H1 (cell line): ENCODE data around the gene STXBP4. TPM values are rescaled to one million over a fixed set of nuclear protein-coding genes. Genes with fewer than 3 reads are reported as not detected.

ENCODE experiments used
- CTCF ChIA-PET: fragments of 300-600 bp; sonication (Branson Sonifier 250); formaldehyde crosslinking; loops from one replicate; lab custom pipeline; 2021; ENCODE audit not compliant: partially characterized antibody; lab: Charles Lee
- POLR2A ChIA-PET: fragments of 300-600 bp; sonication (Branson Sonifier 250); formaldehyde crosslinking; loops from one replicate; lab custom pipeline; 2021; ENCODE audit warnings: inconsistent platforms; ENCODE audit not compliant: partially characterized antibody; lab: Charles Lee
- DNase-seq, 2 experiments: peaks; one replicate each; pipeline versions ENCODE4 v3.0.0 to v3.0.0-alpha.2; 2010 to 2022; ENCODE audit warnings: low spot score in 2 of 2, low read depth in 1 of 2, mixed read lengths in 1 of 2
- FAIRE-seq: peaks from 2 replicates; lab custom pipeline; 2011; peaks lifted over from hg19 to GRCh38; lab: Jason Lieb, UNC
- H2AFZ ChIP-seq: 2 replicates; pipeline ENCODE4 v1.8.1; 2012; ENCODE audit warnings: low read length, inconsistent platforms
- H2AK5ac ChIP-seq: 2 replicates; pipeline ENCODE4 v1.6.1; 2013; ENCODE audit warnings: low read depth, low read length
- H2BK120ac ChIP-seq: replicated peaks from 2 replicates; pipeline ENCODE3; 2013; ENCODE audit warnings: low read depth, low read length, inconsistent platforms
- H2BK12ac ChIP-seq: 2 replicates; pipeline ENCODE4 v1.6.1; 2013; ENCODE audit warnings: low read depth, low read length
- H2BK15ac ChIP-seq: 2 replicates; pipeline ENCODE4 v1.6.1; 2013; ENCODE audit warnings: low read length
- H2BK20ac ChIP-seq: 2 replicates; pipeline ENCODE4 v1.6.1; 2013; ENCODE audit warnings: low read length
- H2BK5ac ChIP-seq: 2 replicates; pipeline ENCODE4 v1.6.1; 2013; ENCODE audit warnings: low read depth, low read length
- H3K14ac ChIP-seq: 2 replicates; pipeline ENCODE4 v1.6.1; 2013; ENCODE audit warnings: inconsistent platforms; ENCODE audit not compliant: insufficient read length
- H3K18ac ChIP-seq: 2 replicates; pipeline ENCODE4 v1.6.1; 2013; ENCODE audit warnings: low read length; ENCODE audit errors: extremely low read depth
- H3K23ac ChIP-seq: 2 replicates; pipeline ENCODE4 v1.6.1; 2013; ENCODE audit warnings: inconsistent platforms; ENCODE audit not compliant: insufficient read length
- H3K23me2 ChIP-seq: 2 replicates; pipeline ENCODE4 v1.6.1; 2013; ENCODE audit warnings: low read depth, low read length
- H3K27ac ChIP-seq: 2 replicates; pipeline ENCODE4 v1.6.1; 2011; ENCODE audit warnings: low read depth, low read length, inconsistent platforms
- H3K27me3 ChIP-seq, 4 experiments: replicated peaks in 1 of 4; 1 replicate in 1 of 4; 2 replicates in 3 of 4; pipeline versions ENCODE4 v1.6.1 to v1.8.1; 2011 to 2013; ENCODE audit warnings: low read length in 3 of 4, mild to moderate bottlenecking in 3 of 4, inconsistent platforms in 2 of 4, mixed read lengths in 2 of 4, moderate library complexity in 1 of 4; ENCODE audit not compliant: control insufficient read depth in 3 of 4, insufficient read depth in 3 of 4; ENCODE audit errors: extremely low read depth in 1 of 4
- H3K36me3 ChIP-seq, 4 experiments: 2 replicates each; pipeline versions ENCODE4 v1.6.1 to v1.8.1; 2011 to 2013; ENCODE audit warnings: mild to moderate bottlenecking in 4 of 4, low read length in 3 of 4, moderate library complexity in 2 of 4, control low read depth in 1 of 4, inconsistent platforms in 1 of 4; ENCODE audit not compliant: insufficient read depth in 4 of 4, control insufficient read depth in 2 of 4
- H3K4ac ChIP-seq: replicated peaks from 2 replicates; pipeline ENCODE3; 2013; ENCODE audit warnings: low read length, low read depth, mixed read lengths, inconsistent platforms; ENCODE audit not compliant: insufficient read length
- H3K4me1 ChIP-seq, 4 experiments: replicated peaks in 1 of 4; 1 replicate in 1 of 4; 2 replicates in 3 of 4; pipeline versions ENCODE4 v1.6.1 to v1.8.1; 2011 to 2013; ENCODE audit warnings: low read length in 3 of 4, inconsistent platforms in 2 of 4, mixed read lengths in 1 of 4; ENCODE audit not compliant: insufficient read depth in 4 of 4, control insufficient read depth in 3 of 4
- H3K4me2 ChIP-seq, 2 experiments: 2 replicates each; pipeline versions ENCODE4 v1.6.1 to v1.8.1; 2011 to 2013; ENCODE audit warnings: low read depth in 2 of 2, low read length in 2 of 2, control low read depth in 1 of 2, inconsistent platforms in 1 of 2, mild to moderate bottlenecking in 1 of 2; ENCODE audit not compliant: insufficient read depth in 1 of 2
- H3K4me3 ChIP-seq, 4 experiments: fragments of 200-600, 300-600 bp in 1 of 4; sonication (generic), shearing (Covaris generic), sonication (Bioruptor Twin) in 1 of 4; 2 replicates each; pipeline versions ENCODE4 v1.5.1 to v1.8.1; 2011 to 2016; ENCODE audit warnings: low read length in 4 of 4, low read depth in 3 of 4, control low read depth in 2 of 4, inconsistent platforms in 2 of 4, mild to moderate bottlenecking in 2 of 4, mixed read lengths in 1 of 4, moderate library complexity in 1 of 4; ENCODE audit not compliant: insufficient read depth in 2 of 4; ENCODE audit errors: extremely low read depth in 1 of 4
- H3K56ac ChIP-seq: replicated peaks from 2 replicates; pipeline ENCODE3; 2013; ENCODE audit warnings: low read depth, mild to moderate bottlenecking, mixed read lengths, low read length, inconsistent platforms; ENCODE audit not compliant: insufficient read length
- H3K79me1 ChIP-seq: 2 replicates; pipeline ENCODE4 v1.6.1; 2013; ENCODE audit warnings: low read depth, low read length, control low read depth
- H3K79me2 ChIP-seq, 2 experiments: 2 replicates each; pipeline versions ENCODE4 v1.6.1 to v1.8.1; 2012 to 2013; ENCODE audit warnings: low read length in 2 of 2, mild to moderate bottlenecking in 2 of 2, inconsistent platforms in 1 of 2; ENCODE audit not compliant: insufficient read depth in 2 of 2, control insufficient read depth in 1 of 2
- H3K9ac ChIP-seq, 4 experiments: replicated peaks in 1 of 4; 1 replicate in 1 of 4; 2 replicates in 3 of 4; pipeline versions ENCODE4 v1.6.1 to v1.8.1; 2011 to 2013; ENCODE audit warnings: low read depth in 3 of 4, low read length in 3 of 4, control low read depth in 2 of 4, mild to moderate bottlenecking in 2 of 4, moderate library complexity in 2 of 4, inconsistent platforms in 1 of 4; ENCODE audit errors: extremely low read depth in 1 of 4
- H3K9me3 ChIP-seq, 2 experiments: 2 replicates each; pipeline versions ENCODE4 v1.6.1 to v1.8.1; 2012 to 2013; ENCODE audit warnings: mild to moderate bottlenecking in 2 of 2, moderate library complexity in 2 of 2, control low read depth in 1 of 2, inconsistent platforms in 1 of 2, low read depth in 1 of 2, low read length in 1 of 2, mixed read lengths in 1 of 2; ENCODE audit not compliant: insufficient read depth in 2 of 2
- H4K20me1 ChIP-seq, 2 experiments: replicated peaks in 1 of 2; 2 replicates each; pipeline versions ENCODE3 to v1.8.1; 2011 to 2013; ENCODE audit warnings: inconsistent platforms in 2 of 2, low read length in 2 of 2, mild to moderate bottlenecking in 1 of 2; ENCODE audit not compliant: insufficient read depth in 2 of 2, control insufficient read depth in 1 of 2
- H4K5ac ChIP-seq: 2 replicates; pipeline ENCODE4 v1.6.1; 2013; ENCODE audit warnings: low read length, low read depth, mixed read lengths, inconsistent platforms; ENCODE audit not compliant: insufficient read length
- H4K8ac ChIP-seq: 2 replicates; pipeline ENCODE4 v1.8.0; 2013; ENCODE audit warnings: mild to moderate bottlenecking, moderate library complexity, low read length, inconsistent platforms; ENCODE audit not compliant: insufficient read depth; ENCODE audit errors: extremely low read depth
- H4K91ac ChIP-seq: replicated peaks from 2 replicates; pipeline ENCODE3; 2013; ENCODE audit warnings: low read length, mixed read lengths, inconsistent platforms; ENCODE audit not compliant: insufficient read length
- BACH1 ChIP-seq: IDR thresholded peaks from 2 replicates; pipeline ENCODE4 v1.6.1; 2012; ENCODE audit warnings: low read length, improper control_type of control experiment
- BRCA1 ChIP-seq: IDR thresholded peaks from 2 replicates; pipeline ENCODE4 v1.6.1; 2012; ENCODE audit warnings: low read depth, low read length, improper control_type of control experiment
- CREB1 ChIP-seq: IDR thresholded peaks from 2 replicates; pipeline ENCODE4 v1.6.1; 2012; ENCODE audit warnings: inconsistent platforms
- EP300 ChIP-seq, 2 experiments: IDR thresholded peaks; 1 replicate in 1 of 2; 2 replicates in 1 of 2; pipeline ENCODE4 v1.6.1; 2011 to 2012; ENCODE audit warnings: low read depth in 2 of 2, low read length in 2 of 2, mild to moderate bottlenecking in 2 of 2, borderline replicate concordance in 1 of 2, inconsistent platforms in 1 of 2, moderate library complexity in 1 of 2
- FOSL1 ChIP-seq: IDR thresholded peaks from 2 replicates; pipeline ENCODE4 v1.6.1; 2011; ENCODE audit warnings: mild to moderate bottlenecking, low read depth, low read length, moderate library complexity; ENCODE audit not compliant: insufficient read depth
- GTF2F1 ChIP-seq: IDR thresholded peaks from 2 replicates; pipeline ENCODE4 v1.6.1; 2012; ENCODE audit warnings: low read depth, low read length, improper control_type of control experiment, borderline replicate concordance
- NRF1 ChIP-seq: IDR thresholded peaks from 2 replicates; pipeline ENCODE4 v1.6.1; 2011; ENCODE audit warnings: mild to moderate bottlenecking, low read depth, low read length, improper control_type of control experiment
- RBBP5 ChIP-seq: IDR thresholded peaks from 2 replicates; pipeline ENCODE4 v1.7.1; 2012; ENCODE audit warnings: low read depth, mild to moderate bottlenecking, inconsistent platforms, low read length, moderate library complexity, borderline replicate concordance
- SIN3A ChIP-seq, 2 experiments: IDR thresholded peaks in 1 of 2; conservative IDR thresholded peaks in 1 of 2; 2 replicates each; pipeline ENCODE4 v1.6.1; 2011 to 2012; ENCODE audit warnings: low read length in 2 of 2, improper control_type of control experiment in 1 of 2, low read depth in 1 of 2, mild to moderate bottlenecking in 1 of 2
- SRF ChIP-seq: IDR thresholded peaks from 2 replicates; pipeline ENCODE4 v1.6.1; 2011; ENCODE audit warnings: mild to moderate bottlenecking, low read depth, low read length, moderate library complexity
- SUZ12 ChIP-seq: fragments of 200-600 bp; sonication (generic); IDR thresholded peaks from 2 replicates; pipeline ENCODE4 v1.6.1; 2012; ENCODE audit warnings: mild to moderate bottlenecking, inconsistent platforms, low read length, moderate library complexity, mixed read lengths
- TBP ChIP-seq: IDR thresholded peaks from 2 replicates; pipeline ENCODE4 v1.6.1; 2011; ENCODE audit warnings: low read depth, low read length, improper control_type of control experiment
- TEAD4 ChIP-seq: IDR thresholded peaks from 2 replicates; pipeline ENCODE4 v1.6.1; 2012; ENCODE audit warnings: low read depth, low read length, inconsistent platforms, mixed read lengths
- WGBS, 2 experiments: shearing (Covaris generic) in 1 of 2; methylation state at CpG; one replicate each; pipeline versions ENCODE4 v1.1.6 to v1.1.7; 2013 to 2015; ENCODE audit warnings: low lambda C conversion rate in 2 of 2, mixed read lengths in 2 of 2, inconsistent platforms in 1 of 2, low coverage in 1 of 2, missing lambda C conversion rate in 1 of 2; ENCODE audit not compliant: insufficient replicate concordance in 2 of 2, insufficient coverage in 1 of 2, insufficient read length in 1 of 2; ENCODE audit errors: extremely low coverage in 1 of 2, missing lambda C conversion rate in 1 of 2; 5-methylcytosine and 5-hydroxymethylcytosine counted together
- polyA plus RNA-seq, 7 experiments: library from polyadenylated mRNA; depleted of rRNA in 3 of 7; stranded (reverse) in 5 of 7; unstranded in 2 of 7; fragments of >200 nt in 5 of 7; fragments of 200-250 nt in 2 of 7; gene quantifications; 1 replicate in 5 of 7; 2 replicates in 1 of 7; 4 replicates in 1 of 7; pipeline versions ENCODE4 v1.2.1 to v1.2.3, GENCODE V29; 2011 to 2013; ENCODE audit warnings: missing spikeins in 2 of 7, mixed read lengths in 2 of 7
- total RNA-seq: library from RNA; stranded (reverse); fragmentation: NEBNext Ultra II Directional; extraction: Animal tissue kit (Norgen Biotek cat#: 25700); gene quantifications from 2 replicates; pipeline ENCODE4 v1.2.1, GENCODE V29; 2021

The STXBP4 gene
- total and polyA plus RNA-seq, 2 of the 8 experiments (the other 6 are each of a cell fraction or from before 2014, with no cell fraction given): 3.2 to 18.5 TPM

DNA sequence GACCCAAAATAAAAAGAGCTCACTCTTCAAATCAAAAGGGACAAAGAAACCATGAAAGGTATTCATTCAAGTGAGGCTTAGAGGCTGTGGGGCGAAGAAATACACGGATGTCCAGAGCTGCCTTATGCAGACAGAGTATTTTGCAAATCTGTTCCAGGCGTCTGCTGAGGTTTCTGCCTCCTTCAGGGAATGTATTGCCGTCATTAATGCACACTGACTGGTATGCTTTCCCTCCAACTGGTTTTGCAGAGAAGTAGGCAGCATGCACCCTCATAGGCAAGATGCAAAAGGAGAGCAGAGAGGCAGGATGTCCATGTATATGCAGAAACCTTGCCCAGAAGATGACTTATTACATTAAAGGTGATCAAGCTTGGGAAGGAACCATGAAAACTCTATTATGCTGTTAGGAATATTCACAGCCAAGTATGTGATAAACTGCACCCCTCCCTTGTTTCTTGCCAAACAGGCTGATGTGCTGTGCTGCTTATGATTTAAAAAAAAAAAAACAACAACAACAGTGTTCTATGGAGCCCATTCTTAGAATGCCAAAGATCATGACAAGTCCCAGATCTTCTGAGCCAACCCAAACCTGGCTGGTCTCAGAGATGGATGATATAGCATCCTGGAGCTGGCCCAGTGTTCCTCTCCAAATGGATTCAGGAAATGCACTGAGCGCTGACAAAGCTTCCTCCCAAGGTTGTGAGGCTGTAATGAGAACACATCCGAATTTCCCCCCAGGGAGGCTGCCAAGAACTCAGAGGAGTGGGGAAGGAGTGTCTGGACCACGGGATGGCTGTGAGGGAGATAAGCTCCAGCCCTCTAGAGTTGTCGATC lies 218.6 kb downstream of the STXBP4 start:
- Histone ChIP-seq H2BK120ac (no peak overlapping the region), H4K5ac (no peak overlapping the region), H4K8ac (no peak overlapping the region), H3K18ac (no peak overlapping the region), H3K56ac (no peak overlapping the region), H3K36me3 (no peaks in the 10 kb centered on the region), H3K27me3 (no peaks in the 10 kb centered on the region), H3K23me2 (no peaks in the 10 kb centered on the region), H3K9ac (no peak overlapping the region), H4K91ac (no peak overlapping the region), H3K27ac (no peak overlapping the region), H4K20me1 (no peaks in the 10 kb centered on the region), H2AFZ (no peak overlapping the region), H3K4me2 (no peak overlapping the region), H3K14ac (no peak overlapping the region), H3K4me1 (0 out of 7 replicates have a peak, but pooled peaks cover 0 to 2% (median 0%) of the 10 kb centered on the region in 4 experiments), H2BK12ac (no peak overlapping the region), H2AK5ac (no peak overlapping the region), H3K4ac (no peak overlapping the region), H3K9me3 (no peaks in the 10 kb centered on the region), H3K23ac (no peak overlapping the region), H3K79me2 (no peaks in the 10 kb centered on the region), H2BK20ac (no peak overlapping the region), H3K4me3 (no peak overlapping the region), H2BK15ac (no peak overlapping the region), H2BK5ac (no peak overlapping the region), H3K79me1 (no peaks in the 10 kb centered on the region)
- DNase-seq (no peak), FAIRE-seq (no peak)
- WGBS, 2 experiments: 81% methylated on average over 8 of the region's 8 CpGs; no CpG with 5 or more reads in 1 of the 2 experiments
- ChIA-PET POLR2A (no interaction called here), CTCF (interaction anchor here (0.9 to 1.8 kb wide), 4 partner anchors 9 to 309 kb away, joined by 3 to 4 read pairs (median 4); no protein-coding TSS in a partner anchor)
- TF ChIP-seq GTF2F1: no peak
- no peak for TF ChIP-seq BACH1
- no peak for TF ChIP-seq EP300 (IDR thresholded peaks at IDR 0.05; ENCODE audit: borderline replicate concordance in 1 of 2, low read depth in 2 of 2, low read length in 2 of 2)
- no peak for TF ChIP-seq SRF
- no peak for TF ChIP-seq BRCA1
- no peak for TF ChIP-seq CREB1
- TF ChIP-seq SUZ12: no peak
- no peak for TF ChIP-seq RBBP5
- no peak for TF ChIP-seq TEAD4
- no peak for TF ChIP-seq FOSL1
- TF ChIP-seq SIN3A (conservative IDR thresholded peaks at IDR 0.05 in 1 of 2, IDR thresholded peaks at IDR 0.05 in 1 of 2; ENCODE audit: low read depth in 1 of 2, low read length in 2 of 2): no peak
- TF ChIP-seq TBP: no peak
- TF ChIP-seq NRF1: no peak
